HCT116 (cell line): Measurements from ENCODE around the gene DNAH7. TPM values are rescaled to one million over a fixed set of nuclear protein-coding genes. Genes with fewer than 3 reads are reported as not detected.
"Not testable (repeated sequence)": the region's sequence is repeated elsewhere in the genome, so short reads cannot be mapped to it uniquely, and the experiment has no call there.

Experiments used
- ATAC-seq: fragments of 200-7000 bp; cut with Tn5 transposase; 2 replicates; pipeline ENCODE4 v1.9.1; 2020; ENCODE audit warnings: mild to moderate bottlenecking, moderate library complexity
- BruUV-seq: library from RNA; stranded (reverse); fragments of 400-500 nt; replicated peaks from 2 replicates; lab custom pipeline; 2021; lab: Mats Ljungman, UMichigan
- CTCF ChIA-PET: fragments of 300-600 bp; sonication (Branson Sonifier 250); formaldehyde crosslinking; loops from one replicate; lab custom pipeline; 2021; ENCODE audit warnings: antibody characterized with exemption; lab: Charles Lee
- POLR2A ChIA-PET: fragments of 300-600, 350-600 bp; sonication (Branson Sonifier 250); formaldehyde crosslinking; loops from one replicate; lab custom pipeline; 2021; ENCODE audit warnings: antibody characterized with exemption; lab: Charles Lee
- RAD21 ChIA-PET, 2 experiments: fragments of 300-600 bp; sonication (Branson Sonifier 250); formaldehyde crosslinking; loops; one replicate each; lab custom pipeline; 2023; ENCODE audit warnings: low total read pairs in 2 of 2; ENCODE audit not compliant: uncharacterized antibody in 2 of 2, unreplicated experiment in 2 of 2, low non-redundant PET in 1 of 2; lab: Charles Lee
- DNase-seq: peaks from one replicate; pipeline ENCODE4 v3.0.0-alpha.2; 2010; ENCODE audit warnings: low read depth, low spot score
- H2AFZ ChIP-seq: fragments of 200-600 bp; shearing (Covaris generic), sonication (generic); 2 replicates; pipeline ENCODE4 v1.6.1; 2017; ENCODE audit warnings: low read depth, mixed run types, mixed read lengths, antibody characterized with exemption, low read length; ENCODE audit not compliant: poor library complexity, severe bottlenecking
- H3K27ac ChIP-seq: 2 replicates; pipeline ENCODE4 v1.5.1; 2012; ENCODE audit warnings: low read depth, low read length
- H3K27me3 ChIP-seq: fragments of 200-600 bp; sonication (generic); 2 replicates; pipeline ENCODE4 v1.6.1; 2016; ENCODE audit warnings: mixed run types, low read length, mixed read lengths; ENCODE audit not compliant: insufficient read depth
- H3K36me3 ChIP-seq, 2 experiments: fragments of 200-500 bp in 1 of 2; fragments of 200-600 bp in 1 of 2; sonication (Bioruptor generic) in 1 of 2; sonication (generic) in 1 of 2; 2 replicates each; pipeline versions ENCODE4 v1.5.1 to v1.6.1; 2014 to 2016; ENCODE audit warnings: low read length in 2 of 2, inconsistent platforms in 1 of 2, mixed read lengths in 1 of 2, mixed run types in 1 of 2; ENCODE audit not compliant: insufficient read depth in 2 of 2, control insufficient read depth in 1 of 2
- H3K4me1 ChIP-seq, 2 experiments: fragments of 200-600 bp in 1 of 2; sonication (generic) in 1 of 2; 2 replicates each; pipeline versions ENCODE4 v1.5.1 to v1.6.1; 2012 to 2017; ENCODE audit warnings: low read length in 2 of 2, inconsistent platforms in 1 of 2, mild to moderate bottlenecking in 1 of 2, mixed read lengths in 1 of 2, mixed run types in 1 of 2, moderate library complexity in 1 of 2; ENCODE audit not compliant: insufficient read depth in 2 of 2, control insufficient read depth in 1 of 2
- H3K4me2 ChIP-seq: fragments of 200-600 bp; sonication (generic); 2 replicates; pipeline ENCODE4 v1.6.1; 2017; ENCODE audit warnings: mixed run types, low read length, mixed read lengths
- H3K4me3 ChIP-seq, 2 experiments: fragments of 200-600 bp in 1 of 2; sonication (generic) in 1 of 2; replicated peaks in 1 of 2; 2 replicates each; pipeline ENCODE4 v1.5.1; 2011 to 2016; ENCODE audit warnings: low read length in 2 of 2, control low read depth in 1 of 2, low read depth in 1 of 2, mild to moderate bottlenecking in 1 of 2, mixed read lengths in 1 of 2, mixed run types in 1 of 2
- H3K79me2 ChIP-seq: fragments of 200-600 bp; sonication (generic); 2 replicates; pipeline ENCODE4 v1.6.1; 2017; ENCODE audit warnings: mild to moderate bottlenecking, mixed run types, low read length, moderate library complexity, mixed read lengths; ENCODE audit not compliant: insufficient read depth
- H3K9ac ChIP-seq: fragments of 200-600 bp; sonication (generic); 2 replicates; pipeline ENCODE4 v1.6.1; 2016; ENCODE audit warnings: low read length, mixed read lengths
- H3K9me2 ChIP-seq: fragments of 200-600 bp; sonication (generic), shearing (Covaris generic); 2 replicates; pipeline ENCODE4 v1.6.1; 2017; ENCODE audit warnings: mixed run types, mild to moderate bottlenecking, moderate library complexity; ENCODE audit not compliant: insufficient read depth
- H3K9me3 ChIP-seq, 2 experiments: fragments of 200-500 bp in 1 of 2; fragments of 200-600 bp in 1 of 2; sonication (Bioruptor generic) in 1 of 2; sonication (generic) in 1 of 2; 2 replicates each; pipeline ENCODE4 v1.6.1; 2014 to 2017; ENCODE audit warnings: low read length in 2 of 2, mixed read lengths in 2 of 2, inconsistent platforms in 1 of 2, low read depth in 1 of 2, mild to moderate bottlenecking in 1 of 2, mixed run types in 1 of 2, moderate library complexity in 1 of 2; ENCODE audit not compliant: control insufficient read depth in 1 of 2, insufficient read depth in 1 of 2
- H4K20me1 ChIP-seq: fragments of 200-600 bp; sonication (generic), shearing (Covaris generic); 2 replicates; pipeline ENCODE4 v1.6.1; 2017; ENCODE audit warnings: mixed run types, mild to moderate bottlenecking, moderate library complexity; ENCODE audit not compliant: insufficient read depth
- ATF3 ChIP-seq: IDR thresholded peaks from 2 replicates; pipeline ENCODE4 v1.6.1; 2012
- CBX3 ChIP-seq: IDR thresholded peaks from 2 replicates; pipeline ENCODE4 v1.6.1; 2012; ENCODE audit warnings: low read depth
- CEBPB ChIP-seq: IDR thresholded peaks from 2 replicates; pipeline ENCODE4 v1.6.1; 2012; ENCODE audit warnings: low read depth
- ELF1 ChIP-seq: IDR thresholded peaks from 2 replicates; pipeline ENCODE4 v1.6.1; 2012; ENCODE audit warnings: low read depth, borderline replicate concordance
- FOSL1 ChIP-seq: IDR thresholded peaks from 2 replicates; pipeline ENCODE4 v1.6.1; 2012; ENCODE audit warnings: low read depth
- POLR2A ChIP-seq: IDR thresholded peaks from 2 replicates; pipeline ENCODE4 v1.7.0; 2011; ENCODE audit warnings: borderline replicate concordance; ENCODE audit not compliant: insufficient read depth, insufficient read length; ENCODE audit errors: extremely low read depth
- POLR2AphosphoS5 ChIP-seq: IDR thresholded peaks from 2 replicates; pipeline ENCODE4 v1.6.1; 2011; ENCODE audit warnings: mild to moderate bottlenecking, low read depth, low read length, moderate library complexity
- TCF7L2 ChIP-seq: IDR thresholded peaks from 2 replicates; pipeline ENCODE4 v1.7.0; 2011; ENCODE audit warnings: borderline replicate concordance, inconsistent platforms; ENCODE audit not compliant: insufficient read depth, insufficient read length; ENCODE audit errors: extremely low read depth
- intact Hi-C: fragments of 100-400 bp; cut with micrococcal nuclease; formaldehyde crosslinking; loops from 2 replicates; pipeline ENCODE4 v1.10.0; 2022
- total RNA-seq: library from RNA; stranded (reverse); gene quantifications from one replicate; pipeline ENCODE4 v1.2.1, GENCODE V29; 2021; ENCODE audit not compliant: unreplicated experiment

The DNAH7 gene
- total RNA-seq, 1 experiment from 2014 or later = not detected

GRCh38 chr2:195695002-195695631, 373.5 kb downstream of the DNAH7 start:
- Histone ChIP-seq H4K20me1 (no peaks in the 10 kb centered on the region), H3K4me1 (peaks cover 2 to 14% of the 10 kb centered on the region in 2 experiments; a peak in 1 of 4 replicates), H3K27me3 (no peaks in the 10 kb centered on the region), H3K4me3 (no peak overlapping the region), H3K9ac (no peak overlapping the region), H3K27ac (no peak overlapping the region; the same call in 1 of the 2 replicates), H3K79me2 (peaks cover 83% of the 10 kb centered on the region), H3K4me2 (peak overlapping the region; percentile 19), H3K36me3 (no peaks in the 10 kb centered on the region), H3K9me2 (no peaks in the 10 kb centered on the region), H3K9me3 (no peaks in the 10 kb centered on the region), H2AFZ (no peak overlapping the region)
- POLR2A ChIA-PET = no interaction called here
- RAD21 ChIA-PET = no interaction called here
- TF ChIP-seq ATF3 = no peak
- no peak for TF ChIP-seq CEBPB
- CTCF ChIA-PET = no interaction called here
- intact Hi-C loops = no loop called here
- no TSS peak for BruUV-seq
- DNase-seq = no peak
- ATAC-seq = no peak

GRCh38 chr2:195694553-195694952, 374.1 kb downstream of the DNAH7 start:
- H3K79me2 ChIP-seq = peaks cover 81% of the 10 kb centered on the region
- intact Hi-C loops = no loop called here
- H2AFZ ChIP-seq = no peak overlapping the region
- TF ChIP-seq ELF1 (no peak), CBX3 (no peak), TCF7L2 (no peak), POLR2A (no peak), POLR2AphosphoS5 (no peak), FOSL1 (no peak)
- H3K36me3 ChIP-seq = no peaks in the 10 kb centered on the region; a peak in 1 of 4 replicates
- no peak overlapping the region for H3K9ac ChIP-seq
- H4K20me1 ChIP-seq = no peaks in the 10 kb centered on the region
- no peaks in the 10 kb centered on the region for H3K9me3 ChIP-seq
- BruUV-seq = no TSS peak
- H3K9me2 ChIP-seq = no peaks in the 10 kb centered on the region
- H3K4me2 ChIP-seq = 0 out of 2 replicates have a peak overlapping the region, but pooled peaks have one; percentile 19
- no peak overlapping the region for H3K4me3 ChIP-seq
- H3K27me3 ChIP-seq = no peaks in the 10 kb centered on the region
- ChIA-PET RAD21 (no interaction called here), POLR2A (no interaction called here), CTCF (no interaction called here)
- H3K4me1 ChIP-seq = peaks cover 2 to 14% of the 10 kb centered on the region in 2 experiments; a peak in 1 of 4 replicates
- DNase-seq = no peak
- H3K27ac ChIP-seq = no peak overlapping the region
- no peak for ATAC-seq

- Histone ChIP-seq H3K4me1 (peaks cover 2 to 14% of the 10 kb centered on the region in 2 experiments; a peak in 1 of 4 replicates), H3K79me2 (peaks cover 81% of the 10 kb centered on the region)
- POLR2A ChIA-PET, H3K9me2 ChIP-seq, CTCF ChIA-PET, H4K20me1 ChIP-seq, H3K27ac ChIP-seq, BruUV-seq, DNase-seq, H3K4me3 ChIP-seq, RAD21 ChIA-PET, intact Hi-C loops, ATAC-seq, H3K27me3 ChIP-seq, H2AFZ ChIP-seq, H3K9me3 ChIP-seq, H3K9ac ChIP-seq, H3K4me2 ChIP-seq, H3K36me3 ChIP-seq: not testable (repeated sequence)
Observed at GRCh38 chr2:195692531-195692930, 376.1 kb downstream of the DNAH7 start.
